ENCODE data around the gene CFAP73. TPM values are rescaled to one million over a fixed set of nuclear protein-coding genes. Genes with fewer than 3 reads are reported as not detected.
A peak's percentile ranks its signal among the peaks of the same experiment; 100 is the strongest.

CFAP73 gene
- total RNA-seq, 3 donors from 2014 or later, result 0.29 to 0.46 (median 0.38) TPM

DNA sequence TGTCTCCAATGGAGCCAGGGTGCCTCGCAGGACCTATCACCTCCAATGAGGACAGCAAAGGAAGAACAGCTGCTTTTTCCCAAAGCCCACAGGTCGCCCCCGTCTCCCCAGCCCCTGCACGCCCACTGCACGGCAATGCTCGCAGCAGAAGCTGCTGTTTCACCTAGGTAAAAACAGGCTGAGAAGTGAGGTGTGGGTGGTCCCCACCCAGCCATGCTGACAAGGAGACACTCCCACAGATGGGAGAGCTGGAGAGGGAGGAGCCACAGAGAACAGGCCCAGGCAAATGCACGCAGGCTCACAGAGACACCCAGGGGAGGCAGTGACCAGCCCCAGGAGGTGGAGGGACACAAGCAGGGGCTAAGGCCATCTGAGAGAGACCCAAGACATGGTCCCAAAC, 10.4 kb downstream of the CFAP73 start:
- H3K4me1 Mint-ChIP-seq (ENCODE audit: low read depth), result peaks cover 7% of the 10 kb centered on the region
- DNase-seq (no peak), ATAC-seq (no peak)
- H3K4me3 Mint-ChIP-seq, result no peak overlapping the region
- H3K36me3 Mint-ChIP-seq (ENCODE audit: insufficient read depth), result peaks cover 22% of the 10 kb centered on the region
- H3K9me3 Mint-ChIP-seq, result no peaks in the 10 kb centered on the region
- H3K27me3 Mint-ChIP-seq (ENCODE audit: low read depth), result no peaks in the 10 kb centered on the region

DNA sequence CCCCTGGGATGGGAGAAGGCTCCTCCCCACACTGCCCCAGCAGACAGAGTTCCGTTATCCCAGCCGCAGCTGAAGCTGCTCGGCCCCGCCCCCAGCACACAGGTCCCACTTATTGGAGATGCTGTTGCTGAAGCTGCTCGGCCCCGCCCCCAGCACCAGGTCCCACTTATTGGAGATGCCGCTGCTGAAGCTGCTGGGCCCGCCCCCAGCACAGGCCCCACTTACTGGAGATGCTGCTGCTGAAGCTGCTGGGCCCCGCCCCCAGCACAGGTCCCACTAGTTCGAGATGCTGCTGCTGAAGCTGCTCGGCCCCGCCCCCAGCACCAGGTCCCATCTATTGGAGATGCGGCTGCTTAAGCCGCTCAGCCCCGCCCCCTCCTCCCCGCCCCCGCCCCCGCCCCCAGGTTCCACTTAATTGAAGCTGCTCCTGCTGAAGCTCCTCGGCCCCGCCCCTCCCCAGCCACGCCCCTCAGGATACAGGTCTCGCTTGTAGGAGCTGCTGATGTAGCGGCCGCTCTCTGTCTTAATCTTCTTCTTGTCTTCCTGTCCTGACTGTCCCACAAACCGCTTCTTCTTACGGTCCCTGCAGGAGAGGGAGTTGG, 12.0 kb downstream of the CFAP73 start:
- H3K9me3 Mint-ChIP-seq, result no peaks in the 10 kb centered on the region

DNA sequence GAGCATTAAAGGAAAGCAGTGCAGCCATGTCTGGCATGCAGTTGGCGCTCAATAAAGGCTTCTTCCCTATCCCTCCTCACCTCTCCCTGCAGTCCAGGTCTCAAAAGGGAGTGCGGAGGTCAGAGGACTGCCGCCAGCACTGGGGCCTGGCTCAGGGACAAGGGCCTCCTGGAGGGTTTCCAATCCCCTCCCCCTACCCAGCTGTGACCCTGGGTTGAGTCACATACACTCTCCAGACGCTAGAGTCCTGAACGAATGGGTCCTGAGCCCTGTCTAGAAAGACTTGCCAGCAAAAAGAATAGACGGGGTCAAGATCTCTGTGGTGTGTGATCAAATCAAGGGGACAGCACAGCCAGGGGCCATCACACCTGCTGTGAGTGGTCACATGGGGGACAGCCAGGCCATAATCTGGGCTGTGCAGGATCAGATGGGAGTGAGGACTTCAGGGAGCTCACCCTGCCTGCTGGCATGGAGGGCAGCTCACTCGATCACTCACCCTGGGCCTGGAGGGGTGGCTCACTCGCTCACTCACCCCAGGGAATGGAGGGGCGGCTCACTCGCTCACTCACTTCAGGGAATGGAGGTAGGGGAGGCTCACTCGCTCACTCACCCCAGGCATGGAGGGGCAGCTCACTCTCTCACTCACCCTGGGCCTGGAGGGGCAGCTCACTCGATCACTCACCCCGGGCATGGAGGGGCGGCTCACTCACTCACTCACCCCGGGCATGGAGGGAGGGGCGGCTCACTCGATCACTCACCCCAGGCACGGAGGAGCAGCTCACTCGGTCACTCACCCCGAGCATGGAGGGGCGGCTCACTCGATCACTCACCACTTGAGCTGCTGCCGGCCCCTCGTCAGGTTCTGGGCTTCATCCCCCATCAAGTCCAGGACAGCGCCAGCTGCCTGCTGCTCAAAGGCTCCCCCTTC, 12.8 kb downstream of the CFAP73 start:
- H3K9me3 Mint-ChIP-seq, result no peaks in the 10 kb centered on the region
- no peak for ATAC-seq
- no peak for DNase-seq
- no peak overlapping the region for H3K4me3 Mint-ChIP-seq
- H3K36me3 Mint-ChIP-seq (ENCODE audit: insufficient read depth), result peaks cover 29% of the 10 kb centered on the region
- H3K4me1 Mint-ChIP-seq (ENCODE audit: low read depth), result peaks cover 1% of the 10 kb centered on the region
- no peaks in the 10 kb centered on the region for H3K27me3 Mint-ChIP-seq (ENCODE audit: low read depth)

More for the DNA sequence above, 12.0 kb downstream of the CFAP73 start:
- no peaks in the 10 kb centered on the region for H3K27me3 Mint-ChIP-seq (ENCODE audit: low read depth)
- peaks cover 28% of the 10 kb centered on the region for H3K36me3 Mint-ChIP-seq (ENCODE audit: insufficient read depth)
- H3K4me1 Mint-ChIP-seq (ENCODE audit: low read depth), result peaks cover 5% of the 10 kb centered on the region
- H3K4me3 Mint-ChIP-seq, result no peak overlapping the region
- ATAC-seq (peak; percentile 42 to 47), DNase-seq (no peak)

DNA sequence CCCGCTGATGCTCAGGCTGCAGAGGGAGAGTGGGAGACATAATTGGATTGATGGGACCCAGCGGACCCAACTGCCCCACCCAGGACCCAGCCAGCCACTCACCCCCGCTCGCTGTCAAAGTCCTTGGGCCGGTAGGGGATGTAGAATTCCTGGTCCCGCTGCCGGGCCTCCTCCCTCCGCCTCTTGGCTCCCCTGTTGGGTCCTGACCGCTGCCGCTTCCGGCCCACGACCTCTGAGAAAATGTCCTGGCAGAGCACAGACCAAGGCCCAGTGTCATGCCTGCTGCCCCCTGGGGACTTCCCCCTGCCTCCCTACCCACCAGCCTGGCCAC, 13.5 kb downstream of the CFAP73 start:
- no peak for DNase-seq
- H3K27me3 Mint-ChIP-seq (ENCODE audit: low read depth), result no peaks in the 10 kb centered on the region
- H3K9me3 Mint-ChIP-seq, result no peaks in the 10 kb centered on the region
- H3K4me1 Mint-ChIP-seq (ENCODE audit: low read depth), result no peaks in the 10 kb centered on the region
- peaks cover 29% of the 10 kb centered on the region for H3K36me3 Mint-ChIP-seq (ENCODE audit: insufficient read depth)
- no peak for ATAC-seq
- no peak overlapping the region for H3K4me3 Mint-ChIP-seq

DNA sequence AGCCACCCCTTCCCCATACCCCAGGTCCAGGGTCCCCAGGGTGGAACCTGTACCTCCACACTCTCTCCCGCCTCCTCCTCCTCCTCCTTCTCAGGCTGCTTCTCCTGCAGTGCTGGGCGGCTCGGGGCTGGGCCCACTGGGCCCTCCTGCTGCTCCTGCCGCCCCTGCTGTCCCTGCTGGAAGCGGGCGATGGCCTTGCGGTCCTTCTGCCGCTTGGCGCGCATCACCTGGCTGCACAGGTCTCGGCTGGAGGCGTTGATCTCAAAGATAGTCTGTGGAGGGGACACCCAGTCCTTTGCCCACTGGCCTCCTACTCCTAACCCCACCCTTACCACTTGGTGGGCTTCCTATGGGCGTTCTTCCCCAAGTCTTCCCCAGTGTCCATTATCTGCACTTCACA, 14.5 kb downstream of the CFAP73 start:
- no peak for ATAC-seq

DNA sequence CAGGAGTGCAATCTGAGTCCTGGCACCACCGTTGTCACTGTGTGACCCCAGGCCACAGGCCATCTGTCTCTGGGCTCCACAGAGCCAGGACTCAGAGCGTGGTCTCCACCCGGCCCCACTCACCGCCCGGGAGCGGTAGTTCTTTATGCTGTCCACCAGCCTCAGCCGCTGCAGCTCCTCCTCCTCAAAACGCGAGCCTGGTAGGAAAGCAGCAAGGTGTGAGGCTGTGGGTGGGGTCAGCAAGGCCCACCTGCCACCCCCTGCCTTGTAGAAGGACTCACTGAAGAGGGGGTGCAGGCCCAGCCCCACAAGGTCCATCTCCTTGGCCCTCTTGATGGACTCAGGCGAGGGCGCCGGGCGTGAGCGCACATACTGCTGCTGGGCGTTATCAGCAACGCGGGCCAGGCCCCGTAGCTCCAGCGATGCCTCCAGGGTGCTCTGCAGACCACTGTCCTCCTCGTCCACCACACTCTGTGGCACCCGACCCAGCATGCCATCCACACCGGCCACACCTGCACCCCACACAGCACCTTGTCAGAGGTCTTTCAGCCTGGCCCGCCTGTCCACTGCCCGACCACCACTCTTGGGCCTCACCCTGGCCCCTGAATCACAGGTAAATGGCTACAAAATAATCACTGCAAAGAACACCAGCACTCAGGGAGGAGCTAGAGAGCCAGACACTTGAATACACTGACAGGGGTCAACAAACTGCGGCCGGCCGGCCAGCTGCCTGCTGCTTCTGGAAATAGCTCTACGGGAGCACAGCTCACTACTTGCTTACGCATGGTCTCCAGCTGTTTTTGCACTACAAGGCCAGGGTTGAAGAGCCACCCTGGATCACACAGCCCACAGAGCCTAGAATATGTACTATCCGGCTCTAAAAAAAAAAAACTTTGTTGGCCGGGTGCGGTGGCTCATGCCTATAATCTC, 16.3 kb downstream of the CFAP73 start:
- Mint-ChIP-seq H3K9me3 (no peaks in the 10 kb centered on the region), H3K4me3 (no peak overlapping the region), H3K4me1 (ENCODE audit: low read depth) (no peaks in the 10 kb centered on the region), H3K27me3 (ENCODE audit: low read depth) (no peaks in the 10 kb centered on the region), H3K36me3 (ENCODE audit: insufficient read depth) (peaks cover 34% of the 10 kb centered on the region)
- no peak for ATAC-seq
- no peak for DNase-seq

More for the DNA sequence above, 14.5 kb downstream of the CFAP73 start:
- Mint-ChIP-seq H3K36me3 (ENCODE audit: insufficient read depth) (peaks cover 31% of the 10 kb centered on the region), H3K4me3 (no peak overlapping the region), H3K9me3 (no peaks in the 10 kb centered on the region), H3K27me3 (ENCODE audit: low read depth) (no peaks in the 10 kb centered on the region), H3K4me1 (ENCODE audit: low read depth) (no peaks in the 10 kb centered on the region)
- no peak for DNase-seq

DNA sequence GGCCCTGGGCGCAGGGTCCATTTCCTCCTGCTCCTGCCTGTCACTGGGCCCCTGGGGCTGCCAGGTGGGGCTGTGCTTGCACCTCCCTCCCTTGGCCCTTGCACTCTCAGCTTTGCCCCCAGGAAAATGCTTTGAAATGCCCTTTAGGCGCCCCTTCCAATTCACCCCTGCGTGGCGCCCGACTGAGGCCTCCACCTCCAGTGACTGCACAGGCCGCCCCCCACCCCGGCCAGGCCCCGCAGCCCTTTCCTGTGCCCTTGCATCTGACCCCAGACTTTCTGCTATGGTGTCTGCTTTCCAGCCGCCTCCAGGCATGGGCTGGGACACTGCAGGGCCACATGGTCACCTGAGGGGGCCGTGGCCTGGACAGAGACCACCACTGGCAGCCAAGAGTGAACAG, 18.3 kb downstream of the CFAP73 start:
- Mint-ChIP-seq H3K36me3 (ENCODE audit: insufficient read depth) (peaks cover 40% of the 10 kb centered on the region), H3K27me3 (ENCODE audit: low read depth) (no peaks in the 10 kb centered on the region), H3K4me3 (no peak overlapping the region), H3K4me1 (ENCODE audit: low read depth) (no peaks in the 10 kb centered on the region), H3K9me3 (no peaks in the 10 kb centered on the region)
- ATAC-seq (no peak), DNase-seq (no peak)

DNA sequence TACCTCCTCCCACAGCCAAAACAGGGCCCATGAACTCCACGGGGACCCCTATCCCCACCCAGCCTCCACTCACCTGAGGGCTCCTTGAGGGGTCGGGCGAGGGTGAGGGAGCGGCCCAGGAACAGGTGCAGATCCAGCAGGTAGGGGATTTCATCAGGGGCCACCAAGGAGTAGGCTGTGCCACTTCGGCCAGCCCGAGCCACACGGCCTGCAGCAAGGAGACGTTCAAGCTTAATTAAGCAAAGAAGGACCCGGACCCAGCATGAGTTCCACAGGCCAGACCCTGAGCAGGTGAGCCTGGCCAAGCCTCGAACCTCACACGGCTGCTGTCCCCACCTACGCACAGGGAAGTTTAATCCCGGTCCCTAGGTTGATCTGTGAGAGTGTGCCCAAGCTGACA, 20.2 kb downstream of the CFAP73 start:
- DNase-seq, result no peak

DNA sequence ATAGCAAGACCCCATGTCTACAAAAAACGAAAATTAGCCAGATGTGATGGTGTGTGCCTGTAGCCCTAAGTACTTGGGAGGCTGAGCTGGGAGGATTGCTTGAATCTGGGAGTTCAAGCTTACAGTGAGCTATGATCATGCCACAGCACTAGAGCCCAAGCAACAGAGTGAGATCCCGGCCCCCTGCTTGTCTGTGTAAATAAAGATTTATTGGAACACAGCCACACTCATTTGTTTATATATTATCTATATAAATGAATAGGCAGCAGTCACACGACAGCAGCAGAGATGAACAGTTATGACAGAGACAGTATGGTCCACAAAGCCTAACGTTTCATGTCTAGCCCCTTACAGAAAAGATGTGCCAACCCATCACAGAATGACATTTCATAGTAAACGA, 20.9 kb downstream of the CFAP73 start:
- Mint-ChIP-seq H3K27me3 (ENCODE audit: low read depth) (no peaks in the 10 kb centered on the region), H3K4me1 (ENCODE audit: low read depth) (peaks cover 4% of the 10 kb centered on the region), H3K9me3 (no peaks in the 10 kb centered on the region), H3K4me3 (no peak overlapping the region), H3K36me3 (ENCODE audit: insufficient read depth) (peaks cover 47% of the 10 kb centered on the region)
- DNase-seq, result no peak
- no peak for ATAC-seq

More for the DNA sequence above, 20.2 kb downstream of the CFAP73 start:
- Mint-ChIP-seq H3K4me1 (ENCODE audit: low read depth) (peaks cover 2% of the 10 kb centered on the region), H3K27me3 (ENCODE audit: low read depth) (no peaks in the 10 kb centered on the region), H3K36me3 (ENCODE audit: insufficient read depth) (peaks cover 44% of the 10 kb centered on the region), H3K9me3 (no peaks in the 10 kb centered on the region), H3K4me3 (no peak overlapping the region)
- no peak for ATAC-seq

DNA sequence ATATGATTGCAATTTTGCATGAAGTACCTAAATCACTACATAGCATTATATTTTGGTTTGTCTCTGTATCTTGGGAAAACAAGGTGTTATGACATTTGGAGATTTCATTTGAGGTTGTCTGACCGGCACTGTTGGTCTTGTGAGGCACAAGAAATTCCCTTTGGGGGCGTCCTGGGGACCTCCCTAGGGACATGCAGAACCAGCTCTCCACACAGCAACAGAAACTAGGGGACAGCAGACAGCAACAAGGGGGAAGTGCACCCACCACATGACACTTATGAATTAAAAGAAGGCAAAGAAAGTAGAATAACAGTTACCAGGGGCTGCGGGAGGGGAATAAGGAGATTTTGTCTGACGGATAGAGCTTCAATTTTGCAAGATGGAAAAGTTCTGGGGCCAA, 21.4 kb downstream of the CFAP73 start:
- no peaks in the 10 kb centered on the region for H3K27me3 Mint-ChIP-seq (ENCODE audit: low read depth)
- no peak for DNase-seq
- H3K4me1 Mint-ChIP-seq (ENCODE audit: low read depth), result peaks cover 4% of the 10 kb centered on the region
- H3K4me3 Mint-ChIP-seq, result no peak overlapping the region
- H3K9me3 Mint-ChIP-seq, result no peaks in the 10 kb centered on the region
- no peak for ATAC-seq
- H3K36me3 Mint-ChIP-seq (ENCODE audit: insufficient read depth), result peaks cover 44% of the 10 kb centered on the region

DNA sequence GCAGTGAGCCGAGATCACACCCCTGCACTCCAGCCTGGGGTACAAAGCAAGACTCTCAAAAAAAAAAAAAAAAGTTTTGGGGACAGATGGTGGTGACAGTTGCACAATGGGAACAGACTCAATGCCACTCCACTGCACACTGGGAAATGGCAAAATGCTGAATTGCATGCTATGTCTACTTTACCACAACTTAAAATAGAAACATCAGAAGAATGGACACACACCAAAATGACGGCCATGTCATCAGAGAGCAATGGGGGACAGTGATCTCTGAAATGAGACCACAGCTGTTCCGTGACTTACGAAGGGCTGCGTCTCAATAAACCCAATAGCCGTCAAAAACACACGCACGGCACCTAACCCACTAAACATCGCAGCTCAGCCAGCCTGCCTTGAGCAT, 22.0 kb downstream of the CFAP73 start:
- DNase-seq (no peak), ATAC-seq (no peak)
- peaks cover 41% of the 10 kb centered on the region for H3K36me3 Mint-ChIP-seq (ENCODE audit: insufficient read depth)
- H3K4me1 Mint-ChIP-seq (ENCODE audit: low read depth), result peaks cover 4% of the 10 kb centered on the region
- no peaks in the 10 kb centered on the region for H3K27me3 Mint-ChIP-seq (ENCODE audit: low read depth)
- H3K4me3 Mint-ChIP-seq, result no peak overlapping the region
- no peaks in the 10 kb centered on the region for H3K9me3 Mint-ChIP-seq

DNA sequence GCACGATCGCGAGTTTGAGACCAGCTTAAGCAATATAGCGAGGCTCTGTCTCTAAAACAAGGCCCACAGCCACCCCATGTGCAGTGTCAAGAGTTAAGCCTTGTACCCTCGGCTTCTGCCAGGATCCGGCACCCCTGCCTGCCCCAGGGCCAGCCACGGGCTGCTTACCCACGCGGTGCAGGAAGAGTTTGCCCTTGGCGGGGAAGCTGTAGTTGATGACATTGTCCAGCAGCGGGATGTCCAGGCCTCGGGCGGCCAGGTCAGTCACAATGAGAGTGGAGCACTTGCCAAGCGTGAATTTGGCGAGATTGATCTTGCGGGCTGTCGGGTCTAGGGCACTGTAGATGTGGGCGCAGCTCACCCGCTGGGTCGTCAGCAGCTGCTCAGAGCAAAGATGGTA, 22.7 kb downstream of the CFAP73 start:
- H3K9me3 Mint-ChIP-seq, result no peaks in the 10 kb centered on the region
- peaks cover 4% of the 10 kb centered on the region for H3K4me1 Mint-ChIP-seq (ENCODE audit: low read depth)
- ATAC-seq (no peak), DNase-seq (no peak)
- H3K27me3 Mint-ChIP-seq (ENCODE audit: low read depth), result no peaks in the 10 kb centered on the region
- no peak overlapping the region for H3K4me3 Mint-ChIP-seq
- H3K36me3 Mint-ChIP-seq (ENCODE audit: insufficient read depth), result peaks cover 43% of the 10 kb centered on the region

DNA sequence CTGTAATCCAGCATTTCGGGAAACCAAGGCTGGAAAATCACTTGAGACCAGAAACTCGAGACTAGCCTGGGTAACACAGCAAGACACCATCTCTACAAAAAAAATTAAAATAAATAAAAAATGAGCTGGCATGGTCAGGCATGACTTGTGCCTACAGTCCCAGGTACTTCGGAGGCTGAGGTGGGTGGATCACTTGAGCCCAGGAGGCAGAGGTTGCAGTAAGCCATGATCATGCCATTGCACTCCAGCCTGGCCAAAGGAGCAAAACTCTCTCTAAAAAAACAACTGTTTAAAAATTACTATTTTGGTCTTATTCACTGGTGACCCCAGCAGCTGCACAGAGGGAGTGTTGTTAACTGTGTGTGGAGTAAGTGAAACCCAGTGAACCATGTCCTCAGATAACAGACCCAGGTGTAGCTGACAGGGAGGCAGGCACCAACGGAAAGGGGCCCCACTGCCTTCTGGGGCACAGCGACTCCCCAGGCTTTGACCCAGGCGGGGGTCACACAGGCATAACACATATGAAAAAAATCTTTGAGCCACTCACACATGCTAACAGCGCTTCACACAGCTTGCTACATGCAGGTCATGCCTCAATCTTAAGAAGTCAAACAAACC, 23.7 kb downstream of the CFAP73 start:
- H3K9me3 Mint-ChIP-seq, result no peaks in the 10 kb centered on the region
- no peak for ATAC-seq
- H3K36me3 Mint-ChIP-seq (ENCODE audit: insufficient read depth), result peaks cover 51% of the 10 kb centered on the region
- no peak for DNase-seq
- H3K4me3 Mint-ChIP-seq, result no peak overlapping the region
- H3K27me3 Mint-ChIP-seq (ENCODE audit: low read depth), result no peaks in the 10 kb centered on the region
- H3K4me1 Mint-ChIP-seq (ENCODE audit: low read depth), result peaks cover 4% of the 10 kb centered on the region

Data from activated T-cell treated with anti-CD3 and anti-CD28 coated beads, Interleukin-2, amount 50 U/mL, for 4 hours (primary cell).